ENCODE results near the gene LINC00237.

Gene LINC00237

GRCh38 chr20:21096321-21097043 is 9.7 kb downstream of the LINC00237 start:
- DNase-seq (ENCODE audit: insufficient read length, low spot score) (no peak), FAIRE-seq (no peak)
- no peak for TF ChIP-seq CTCF (IDR thresholded peaks at IDR 0.05; ENCODE audit: insufficient read depth, missing control alignments)

GRCh38 chr20:21092806-21093205 is 13.4 kb downstream of the LINC00237 start:
- FAIRE-seq (no peak), DNase-seq (ENCODE audit: insufficient read length, low spot score) (no peak)
- TF ChIP-seq CTCF (IDR thresholded peaks at IDR 0.05; ENCODE audit: insufficient read depth, missing control alignments): no peak

- TF ChIP-seq CTCF (IDR thresholded peaks at IDR 0.05; ENCODE audit: insufficient read depth, missing control alignments): no peak
- DNase-seq (ENCODE audit: insufficient read length, low spot score) (no peak), FAIRE-seq (no peak)
Observed at GRCh38 chr20:21090721-21091120, 15.4 kb downstream of the LINC00237 start.

GRCh38 chr20:21090111-21090618 is 16.0 kb downstream of the LINC00237 start:
- no peak for TF ChIP-seq CTCF (IDR thresholded peaks at IDR 0.05; ENCODE audit: insufficient read depth, missing control alignments)
- DNase-seq (ENCODE audit: insufficient read length, low spot score) (no peak), FAIRE-seq (no peak)

- DNase-seq (ENCODE audit: insufficient read length, low spot score) (no peak), FAIRE-seq (no peak)
- TF ChIP-seq CTCF (IDR thresholded peaks at IDR 0.05; ENCODE audit: insufficient read depth, missing control alignments): no peak
Observed at GRCh38 chr20:21089391-21089790, 16.8 kb downstream of the LINC00237 start.

GRCh38 chr20:21087862-21088540 is 18.2 kb downstream of the LINC00237 start:
- DNase-seq (ENCODE audit: insufficient read length, low spot score): no peak
- FAIRE-seq: no peak
- no peak for TF ChIP-seq CTCF (IDR thresholded peaks at IDR 0.05; ENCODE audit: insufficient read depth, missing control alignments)

GRCh38 chr20:21083825-21084325 is 22.3 kb downstream of the LINC00237 start:
- TF ChIP-seq CTCF (IDR thresholded peaks at IDR 0.05; ENCODE audit: insufficient read depth, missing control alignments): no peak
- FAIRE-seq: no peak
- no peak for DNase-seq (ENCODE audit: insufficient read length, low spot score)

Measured in D721Med (cell line).